ENCODE data around the gene MRPL14.
"Not testable (repeated sequence)": the region's sequence is repeated elsewhere in the genome, so short reads cannot be mapped to it uniquely, and the experiment has no call there.

MRPL14 gene

DNA sequence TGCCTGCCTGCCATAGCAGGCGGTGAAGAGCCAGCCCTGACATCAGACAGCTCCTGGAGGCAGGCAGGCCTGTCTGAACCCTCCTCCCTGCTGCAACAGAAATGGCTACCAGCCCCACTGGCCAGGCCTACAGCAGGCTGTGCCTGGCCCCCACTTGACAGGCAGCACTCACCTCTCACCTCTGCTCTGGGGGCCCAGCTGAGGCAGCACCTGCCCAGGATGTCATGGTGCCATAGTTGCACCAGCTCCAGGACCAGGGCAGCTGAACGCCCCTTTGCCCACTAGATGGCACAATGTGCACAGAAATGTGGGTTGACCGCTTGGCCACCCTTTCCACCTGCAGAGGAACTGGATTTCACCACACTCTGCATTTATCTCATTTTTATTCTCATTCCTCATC lies 30.6 kb downstream of the MRPL14 start:
- peak; percentile 39 to 63 for DNase-seq

DNA sequence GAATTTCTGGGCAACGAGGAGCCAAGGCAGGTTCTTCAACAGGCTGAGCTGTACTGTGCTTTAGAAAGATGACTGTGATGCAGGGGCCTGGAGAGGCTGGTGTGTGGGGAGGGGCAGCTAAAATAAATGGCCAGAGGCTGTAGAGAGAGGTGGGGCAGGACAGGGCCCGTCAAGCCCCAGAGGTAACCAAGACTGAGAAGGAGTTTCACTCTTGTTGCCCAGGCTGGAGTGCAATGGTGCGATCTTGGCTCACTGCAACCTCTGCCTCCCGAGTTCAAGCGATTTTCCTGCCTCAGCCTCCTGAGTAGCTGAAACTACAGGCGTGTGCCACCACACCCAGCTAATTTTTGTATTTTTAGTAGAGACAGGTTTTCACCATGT lies 32.0 kb downstream of the MRPL14 start:
- DNase-seq = not testable (repeated sequence)

DNA sequence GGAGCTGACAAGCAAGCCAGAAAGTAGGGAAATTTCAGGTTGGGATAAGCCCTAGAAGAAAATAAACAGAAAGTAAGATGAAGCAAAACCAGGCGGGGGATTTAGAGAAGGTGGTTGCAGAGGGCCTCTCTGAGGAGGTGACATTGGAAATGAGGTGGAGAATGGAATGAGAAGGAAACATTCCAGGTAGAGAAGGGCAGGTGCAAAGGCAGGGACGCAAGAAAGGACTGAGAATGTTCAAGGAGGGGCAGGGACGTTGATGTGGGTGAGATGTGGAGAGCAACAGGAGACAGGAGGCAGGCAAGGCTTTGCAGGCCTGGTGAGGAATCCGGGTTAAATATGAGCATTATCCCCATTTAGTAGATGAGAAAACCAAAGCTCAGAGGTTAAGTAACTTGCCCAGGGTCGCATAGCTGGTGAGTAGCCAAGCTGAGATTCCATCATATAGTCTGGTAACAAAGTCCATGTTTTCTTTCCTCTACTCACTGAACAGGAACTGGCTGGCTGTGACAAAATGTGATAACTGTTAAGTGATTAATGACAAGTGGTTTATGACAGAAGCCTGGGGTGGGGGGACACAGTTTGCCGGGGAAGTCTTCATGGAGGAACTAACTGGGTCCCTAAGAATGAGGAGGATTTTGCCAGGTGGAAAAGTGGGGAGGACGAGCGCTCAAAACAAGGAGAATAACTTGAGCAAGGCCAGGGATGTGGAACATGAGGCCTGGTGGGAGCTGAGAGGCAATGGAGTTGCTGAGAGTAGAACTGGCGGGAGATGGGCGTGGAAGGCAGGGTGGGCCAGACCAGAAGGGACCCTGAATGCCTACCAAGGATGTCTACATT lies 32.6 kb downstream of the MRPL14 start:
- no peak for DNase-seq

DNA sequence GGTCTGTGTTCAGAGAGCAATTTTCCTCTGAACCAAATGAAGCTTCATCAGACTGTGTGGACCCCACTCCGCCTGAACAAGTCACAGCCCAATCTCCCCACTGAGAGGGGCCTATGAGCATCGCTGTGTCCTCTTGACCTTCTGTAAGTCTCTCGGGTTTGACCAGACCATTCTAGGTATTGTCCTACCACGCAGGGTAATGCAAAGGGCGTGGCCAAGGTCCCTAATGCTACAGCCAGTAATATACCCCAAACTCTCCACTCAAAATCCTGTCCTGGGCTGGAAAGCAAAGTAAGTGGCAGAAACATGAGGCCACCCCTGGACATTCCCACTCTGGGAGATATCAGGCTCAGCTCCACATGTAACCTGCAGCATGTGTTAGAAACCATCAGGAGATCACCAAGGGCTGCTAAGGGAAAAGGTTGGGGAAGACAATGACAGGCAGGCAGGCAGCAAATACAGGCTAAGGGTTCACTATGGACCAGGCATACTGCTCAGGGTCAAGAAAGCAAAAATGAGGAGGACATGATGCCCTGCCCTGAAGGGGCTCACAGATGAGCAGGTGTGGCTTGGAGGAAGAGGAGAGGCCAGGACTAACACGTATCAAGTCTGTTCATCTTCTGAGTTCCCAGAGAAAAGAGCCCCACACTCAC lies 33.4 kb downstream of the MRPL14 start:
- DNase-seq = no peak

DNA sequence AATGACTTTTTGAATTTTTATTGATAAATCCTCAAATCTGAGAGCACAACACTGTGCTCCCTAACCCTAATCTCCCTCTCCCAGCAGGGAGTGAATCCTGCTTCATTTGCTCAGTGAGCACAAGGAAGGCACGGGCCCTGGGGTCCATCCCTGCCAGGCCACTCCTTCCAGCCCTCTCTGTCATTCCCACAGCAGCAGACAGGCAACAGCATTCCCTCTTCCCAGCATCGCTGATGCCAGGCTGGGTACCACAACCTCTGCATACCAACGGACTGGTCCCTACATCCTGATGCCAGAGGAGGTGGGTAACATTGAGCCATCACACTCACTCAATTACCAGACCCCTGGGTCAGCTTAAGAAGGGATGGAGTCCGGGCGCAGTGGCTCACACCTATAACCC lies 34.2 kb downstream of the MRPL14 start:
- no peak for DNase-seq

DNA sequence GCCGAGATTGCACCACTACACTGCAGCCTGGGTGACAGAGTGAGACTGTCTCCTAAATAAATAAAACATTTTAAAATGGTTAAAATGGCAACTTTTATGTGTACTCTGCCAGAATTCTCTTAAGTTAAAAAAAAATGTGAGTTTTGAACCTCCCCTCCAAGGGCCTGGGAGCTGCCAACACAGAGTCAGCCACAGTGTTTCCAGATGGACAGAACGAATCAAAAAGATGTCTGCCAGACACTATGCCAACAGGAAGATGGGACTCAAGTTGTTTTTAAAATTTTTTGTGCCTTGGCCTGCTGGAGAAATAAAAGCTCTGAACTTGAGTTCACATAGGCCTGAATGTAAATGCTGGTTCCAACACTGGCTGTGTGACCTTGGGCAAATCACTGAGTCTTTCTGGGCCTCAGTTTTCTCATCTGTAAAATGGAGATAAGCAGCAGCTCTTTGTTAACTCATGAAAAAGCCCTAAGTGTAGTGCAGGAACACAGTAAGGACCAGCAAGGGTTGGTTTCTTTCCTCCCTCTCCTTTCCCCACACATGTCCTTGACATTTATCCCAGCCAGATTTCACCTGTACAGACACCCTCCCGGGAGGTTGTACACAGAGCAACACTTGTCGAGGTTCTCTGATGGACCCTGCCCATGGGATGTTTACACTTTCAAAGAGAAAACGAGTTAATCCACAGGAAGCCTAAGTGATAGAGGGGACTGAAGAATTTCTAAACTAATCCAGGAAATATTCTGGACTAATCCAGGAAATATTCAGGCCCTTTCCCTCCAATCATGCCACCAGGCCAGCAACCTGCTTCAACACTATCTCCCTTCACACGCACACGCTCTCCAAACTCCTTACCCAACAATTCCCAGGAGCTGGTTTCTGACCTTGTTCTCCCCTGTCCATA lies 35.0 kb downstream of the MRPL14 start:
- DNase-seq = no peak

DNA sequence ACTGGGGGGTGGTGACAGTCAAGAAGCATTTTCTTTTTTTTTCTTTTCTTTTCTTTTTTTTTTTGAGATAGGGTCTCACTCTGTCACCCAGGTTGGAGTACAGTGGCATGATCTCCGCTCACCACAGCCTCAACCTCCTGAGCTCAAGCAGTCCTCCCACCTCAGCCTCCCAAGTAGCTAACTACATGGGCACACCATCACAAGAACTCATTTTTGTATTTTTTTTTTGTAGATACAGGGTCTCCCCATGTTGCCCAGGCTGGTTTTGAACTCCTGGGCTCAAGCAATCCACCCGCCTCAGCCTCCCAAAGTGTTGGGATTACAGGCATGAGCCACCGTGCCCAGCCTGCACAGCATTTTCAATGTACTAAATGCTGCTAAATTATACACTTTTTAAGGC lies 35.9 kb downstream of the MRPL14 start:
- DNase-seq = not testable (repeated sequence)

DNA sequence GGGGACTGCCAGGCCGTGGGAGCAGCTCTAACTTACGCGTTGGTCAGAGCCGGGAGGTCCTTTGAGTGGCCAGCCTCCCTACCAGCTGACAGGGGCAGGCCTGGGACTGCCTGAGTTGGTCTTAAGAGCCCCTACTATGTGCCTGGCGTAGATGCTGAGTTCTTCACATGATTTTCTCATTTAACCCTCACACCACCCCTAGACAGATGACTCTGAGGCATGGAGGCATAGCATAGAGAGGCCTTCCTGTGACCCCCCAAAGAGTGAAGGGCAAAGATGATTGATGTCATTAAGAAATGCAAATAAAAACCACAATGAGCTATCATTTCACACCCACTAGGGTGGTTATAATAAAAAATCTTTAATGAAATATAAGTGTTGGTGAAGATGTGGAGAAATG lies 36.8 kb downstream of the MRPL14 start:
- DNase-seq = no peak

DNA sequence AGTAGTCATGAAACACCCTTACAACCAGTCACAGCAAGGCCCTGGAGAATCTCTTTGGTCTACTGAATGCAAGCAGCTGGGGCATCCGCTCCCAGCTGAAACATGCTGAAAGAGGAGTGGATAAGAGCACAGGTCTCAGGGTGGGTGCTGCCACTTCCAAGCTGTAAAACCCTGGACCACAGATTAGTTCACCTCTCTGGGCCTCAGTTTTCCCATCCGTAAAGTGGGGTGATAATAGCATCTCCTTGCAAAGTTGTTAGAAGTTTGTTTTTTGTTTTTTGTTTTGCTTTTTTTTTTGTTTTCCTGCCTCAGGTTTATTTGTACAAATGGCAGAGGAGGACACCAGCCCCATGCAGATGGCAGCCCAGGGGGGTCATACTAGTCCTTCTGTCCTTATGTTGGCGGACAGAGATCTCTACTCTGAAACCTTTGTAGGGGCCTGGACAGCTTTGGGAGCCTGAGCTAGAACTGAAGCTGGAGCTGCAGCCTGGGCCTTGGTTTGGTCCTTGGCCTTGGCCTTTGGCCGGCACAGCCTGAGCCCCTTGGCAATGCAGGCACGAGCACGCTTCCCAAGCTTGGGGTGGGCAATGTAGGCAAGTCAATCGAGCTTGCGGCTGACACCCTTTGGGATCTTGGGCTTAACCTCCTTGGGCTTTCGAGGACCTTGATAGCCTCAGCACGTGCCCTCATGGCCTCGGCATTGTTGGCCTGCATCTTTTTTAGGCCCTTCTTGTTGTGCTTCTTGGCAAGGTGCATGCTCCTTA lies 38.2 kb downstream of the MRPL14 start:
- DNase-seq = no peak

DNA sequence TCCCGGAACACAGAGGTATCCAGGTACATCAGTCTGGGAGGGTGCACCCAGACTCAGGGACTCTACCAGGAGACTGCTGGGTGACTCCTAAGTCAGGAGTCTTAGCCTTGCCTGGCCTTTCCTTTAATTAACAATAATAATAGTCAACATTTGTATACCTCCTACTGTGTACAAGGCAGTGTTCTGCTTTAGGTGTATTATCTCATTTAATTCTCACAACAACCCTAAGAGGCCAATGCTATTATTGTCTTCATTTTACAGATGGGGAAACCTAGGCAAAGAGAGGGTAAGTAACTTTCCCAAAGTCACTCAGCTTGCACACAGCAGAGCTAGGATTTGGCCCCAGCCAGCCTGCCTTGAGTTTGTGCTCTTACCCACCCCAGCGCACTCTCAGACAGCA lies 39.6 kb downstream of the MRPL14 start:
- DNase-seq = no peak

DNA sequence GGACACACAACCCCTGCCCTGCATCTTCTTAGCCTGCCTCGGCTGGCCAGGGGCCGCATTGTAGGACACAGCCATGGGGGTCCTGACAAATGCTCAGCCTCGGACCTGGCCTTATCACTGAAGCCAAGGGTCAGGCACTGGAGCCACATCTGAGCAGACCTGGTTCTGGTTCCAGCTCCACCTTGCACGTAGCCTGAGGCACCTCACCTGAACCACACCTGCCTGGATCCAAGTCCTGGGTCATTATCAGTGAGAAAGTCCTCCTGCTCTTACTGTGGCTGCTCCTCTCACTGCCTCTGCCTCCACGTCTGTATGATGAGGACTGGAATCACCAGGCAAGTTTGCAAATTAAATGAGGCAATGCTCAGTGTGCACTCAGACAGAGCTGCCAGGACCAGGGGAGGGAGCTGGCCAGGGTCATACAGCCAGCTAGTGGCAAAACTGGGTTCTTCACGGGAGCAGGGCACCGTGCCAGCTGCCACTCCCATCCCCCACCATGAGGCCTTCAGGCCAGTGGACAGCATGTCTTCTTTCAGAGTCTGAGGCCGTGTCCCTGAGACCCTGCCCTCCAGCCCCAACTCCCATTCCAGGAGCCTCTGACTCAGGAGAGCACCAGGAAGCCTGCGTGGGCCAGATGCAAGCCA lies 40.2 kb downstream of the MRPL14 start:
- no peak for DNase-seq

DNA sequence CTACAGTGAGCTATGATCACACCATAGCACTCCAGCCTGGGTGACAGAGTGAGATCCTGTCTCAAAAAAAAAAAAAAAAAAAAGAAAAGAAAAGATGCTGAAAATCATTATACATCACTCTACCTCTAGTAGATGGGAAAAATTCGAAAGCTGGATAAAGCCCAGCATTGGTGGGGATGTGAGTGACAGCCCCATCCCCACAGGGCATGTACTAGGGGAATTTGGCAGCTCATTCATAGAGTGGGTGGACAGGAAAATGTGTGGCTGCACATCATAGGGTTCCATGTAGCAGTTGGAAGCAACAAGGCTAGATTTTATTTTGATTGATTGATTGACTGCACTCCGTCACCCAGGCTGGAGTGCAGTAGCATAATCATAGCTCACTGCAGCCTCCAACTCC lies 42.0 kb downstream of the MRPL14 start:
- DNase-seq = no peak

DNA sequence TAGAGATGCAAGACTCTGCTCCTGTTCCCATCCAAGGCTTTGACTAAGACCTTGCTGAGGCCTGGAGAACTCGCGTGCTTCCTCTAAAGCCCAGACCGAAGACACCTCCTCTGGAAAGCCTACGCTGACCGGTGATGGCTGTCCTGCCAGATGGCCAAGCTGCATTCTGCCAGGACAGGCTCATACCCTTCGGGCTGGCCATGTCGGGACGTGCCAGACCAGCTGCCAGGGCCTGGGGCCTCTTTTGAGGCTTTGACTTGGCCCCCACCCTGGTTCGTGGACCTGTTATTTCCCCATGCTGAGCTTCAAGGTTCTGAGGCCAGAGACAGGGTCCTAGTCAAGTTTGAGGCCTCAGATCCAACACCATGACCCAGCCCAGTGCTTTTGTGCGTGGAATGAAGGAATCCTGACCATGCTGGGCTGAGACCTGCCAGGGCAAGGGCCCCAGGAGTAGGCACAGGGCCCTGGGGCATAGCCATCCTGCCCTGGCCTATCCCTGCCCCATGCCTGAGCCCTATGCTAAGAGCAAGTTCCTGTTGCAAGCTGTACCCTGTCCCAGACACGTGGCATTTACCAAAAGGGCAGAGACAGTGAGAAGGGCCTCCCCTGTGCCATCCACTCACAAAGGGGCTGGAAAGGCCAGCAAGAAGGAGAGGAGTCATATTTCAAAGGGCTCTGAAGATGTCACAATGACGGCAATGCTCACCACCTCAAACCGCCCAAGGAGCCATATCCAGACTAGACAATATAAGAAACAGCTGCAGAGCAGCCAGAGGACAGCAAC lies 42.8 kb downstream of the MRPL14 start:
- no peak for DNase-seq

DNA sequence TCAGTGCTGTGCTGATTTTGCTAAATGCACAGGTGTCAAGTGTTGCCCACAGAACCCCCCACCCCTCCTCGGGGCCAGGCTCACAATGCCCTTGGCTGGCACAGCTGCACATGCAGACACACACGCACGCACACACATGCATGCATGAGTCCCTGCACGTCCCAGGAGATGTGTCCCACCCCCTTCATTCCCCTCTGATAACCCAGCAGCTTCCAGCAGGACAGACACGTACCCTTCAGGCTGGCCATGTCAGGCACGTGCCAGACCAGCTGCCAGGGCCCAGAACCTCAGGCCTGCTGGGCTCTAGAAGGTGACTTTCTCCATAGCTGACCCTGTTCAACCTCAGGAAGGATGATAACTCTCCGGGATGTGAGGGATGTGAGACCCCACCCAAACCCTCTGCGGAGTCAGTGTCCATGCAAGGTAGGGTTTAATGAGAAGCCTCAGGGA lies 44.4 kb downstream of the MRPL14 start:
- no peak for DNase-seq

DNA sequence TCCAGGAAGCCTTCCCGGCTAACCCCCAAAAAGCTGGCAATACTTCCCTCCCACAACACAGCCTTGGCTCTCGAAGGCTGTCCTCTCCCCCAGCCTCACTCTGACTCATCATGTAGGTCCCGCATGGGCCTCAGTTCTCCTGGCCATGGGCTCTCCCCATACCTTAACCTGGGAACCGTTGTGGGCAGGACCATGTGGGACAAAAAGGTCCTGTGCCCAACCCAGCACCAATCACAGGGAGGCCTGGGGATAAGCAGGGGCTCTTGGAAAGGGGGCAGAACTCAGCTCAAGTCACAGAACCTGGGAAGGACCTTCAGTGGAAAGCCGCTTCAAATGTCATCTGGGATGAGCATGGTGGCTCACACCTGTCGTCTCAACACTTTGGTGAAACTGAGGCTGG lies 45.5 kb downstream of the MRPL14 start:
- no peak for DNase-seq

DNA sequence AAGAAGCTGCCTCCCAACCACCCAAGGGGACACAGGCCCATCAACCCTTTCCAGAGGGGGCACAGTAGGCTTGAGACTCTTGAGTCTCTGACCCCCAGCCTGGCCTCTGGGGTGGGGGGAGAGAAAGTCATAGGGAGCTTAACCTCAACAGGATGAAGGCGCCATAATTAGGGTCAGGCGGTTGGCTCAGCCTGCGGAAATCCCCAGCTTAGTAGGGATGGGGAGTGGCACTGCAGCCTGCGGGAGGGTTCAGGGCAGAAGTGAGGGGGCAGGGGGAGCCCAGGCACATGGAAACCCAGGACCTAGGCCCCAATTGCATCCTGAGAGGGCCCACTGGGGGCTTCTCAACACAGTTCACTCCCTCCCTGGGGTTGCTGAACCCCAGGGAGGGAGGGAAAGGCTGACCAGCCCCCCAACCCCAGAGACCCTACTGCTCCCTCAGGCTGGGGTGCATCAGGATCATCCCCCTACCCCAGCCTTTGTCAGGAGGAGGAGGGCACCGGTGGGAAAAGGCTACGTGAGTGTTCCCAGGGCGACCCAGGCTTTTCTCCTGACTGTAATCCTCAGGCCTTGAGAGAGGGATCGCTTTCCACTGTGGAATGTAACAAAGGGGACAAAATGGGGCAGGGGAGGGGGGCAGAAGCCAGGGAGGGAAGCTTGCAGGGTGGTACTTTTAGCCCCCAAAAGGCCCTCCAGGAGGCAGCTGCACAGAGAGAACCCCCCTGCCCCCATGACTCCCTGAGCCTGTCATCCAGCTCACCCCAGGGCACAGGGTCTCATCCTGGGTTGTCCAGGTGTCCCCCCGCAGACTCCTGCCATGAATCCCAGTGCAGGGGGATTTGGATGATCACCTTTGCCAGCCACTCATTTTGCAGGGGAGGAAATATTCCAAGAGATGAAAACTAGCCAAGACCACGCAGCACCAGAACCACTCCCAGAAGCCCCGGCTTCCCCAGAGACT lies 46.4 kb downstream of the MRPL14 start:
- no peak for DNase-seq

DNA sequence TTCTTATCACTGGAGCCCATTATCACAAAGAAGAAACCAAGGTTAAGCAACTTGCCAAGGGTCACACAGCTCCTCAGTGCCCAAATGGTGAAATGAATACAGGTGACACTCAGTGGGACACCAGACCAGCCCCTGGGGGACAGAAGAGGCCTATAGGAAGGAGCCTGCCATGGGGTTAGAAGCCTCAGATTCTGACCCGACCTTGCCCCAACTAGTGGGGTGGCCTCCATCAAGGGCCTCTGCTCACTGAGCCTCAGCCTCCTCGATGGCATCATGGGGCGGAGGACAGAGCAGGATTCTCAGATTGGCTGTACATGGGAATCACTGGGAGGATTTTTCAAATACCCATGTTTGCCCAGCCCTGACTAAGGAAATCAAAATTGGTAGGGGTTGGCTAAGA lies 47.6 kb downstream of the MRPL14 start:
- DNase-seq = no peak

DNA sequence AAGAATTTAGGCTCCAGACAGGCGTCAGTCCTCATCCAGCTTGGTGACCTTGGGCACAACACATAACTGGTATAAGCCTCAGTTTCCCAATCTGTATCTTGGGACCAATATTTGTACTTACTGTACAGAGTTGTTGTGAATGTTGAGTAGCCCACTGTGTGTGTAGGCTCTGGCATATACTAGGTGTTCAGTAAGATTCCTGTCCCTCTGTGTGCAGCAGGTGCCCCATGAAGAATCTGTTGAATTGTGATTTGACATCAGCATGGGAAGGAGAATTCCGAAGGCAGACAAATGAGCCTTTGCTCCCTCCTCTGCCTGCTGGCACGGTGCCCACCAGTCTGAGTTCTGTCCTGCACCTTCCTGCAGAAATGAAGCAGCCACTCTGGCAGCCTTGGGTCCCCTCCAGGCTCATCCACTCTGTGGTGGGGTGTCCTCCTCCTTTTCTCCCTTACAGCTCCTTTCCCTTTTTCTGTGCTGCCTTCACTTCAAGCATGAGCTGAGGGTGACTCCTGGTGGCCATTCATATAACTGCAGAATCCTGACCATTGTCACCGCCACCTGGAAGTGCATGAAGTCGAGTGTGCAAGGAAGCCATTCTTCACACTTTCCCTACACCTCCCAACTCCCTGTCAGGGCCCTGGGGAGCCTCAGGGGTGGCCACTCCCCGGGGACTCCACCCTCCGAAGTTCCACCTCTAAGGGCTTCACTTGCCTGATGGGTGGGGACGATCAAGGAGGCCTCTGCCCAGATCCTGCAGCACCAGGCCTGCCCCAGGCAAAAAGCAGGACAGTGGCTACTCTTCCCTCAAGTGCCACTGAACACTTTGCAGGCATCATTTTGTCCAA lies 48.2 kb downstream of the MRPL14 start:
- no peak for DNase-seq

DNA sequence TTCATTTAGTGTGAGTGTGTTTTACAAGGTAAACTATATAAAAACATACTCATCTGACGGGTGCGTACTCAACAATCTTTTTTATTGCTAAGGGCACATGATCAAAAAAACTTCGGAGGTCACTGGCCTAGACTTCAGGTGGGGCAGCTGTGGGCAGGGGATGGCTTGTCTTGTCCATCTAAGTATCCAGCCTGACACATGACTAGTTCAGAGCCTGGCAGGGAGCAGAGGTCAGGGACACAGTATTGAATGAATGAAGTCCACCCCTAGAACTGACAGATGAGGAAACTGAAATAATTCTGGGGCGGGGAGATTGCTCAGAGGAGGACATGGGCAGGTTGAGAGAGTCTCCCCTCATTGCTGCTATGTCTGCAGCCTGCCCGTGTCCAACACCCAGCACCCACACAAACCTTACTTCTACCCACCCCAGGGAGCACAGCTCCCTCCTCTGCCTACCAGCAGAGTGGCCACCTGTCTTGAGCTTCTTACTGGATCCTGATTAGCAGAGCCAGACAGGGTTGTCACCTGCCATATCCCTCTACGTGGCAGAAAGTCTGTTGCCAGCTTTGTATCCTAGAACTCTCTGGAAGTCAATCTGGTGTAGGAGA lies 48.9 kb downstream of the MRPL14 start:
- DNase-seq = no peak
